RCC 7860 (cell line): Measurements from ENCODE around the gene DNAH11.
A peak's percentile ranks its signal among the peaks of the same experiment; 100 is the strongest.

Experiments used
- DNase-seq: peaks from one replicate; pipeline ENCODE4 v3.0.0-alpha.2; 2015; ENCODE audit warnings: low spot score
- FAIRE-seq: peaks from 2 replicates; lab custom pipeline; 2012; peaks lifted over from hg19 to GRCh38; lab: Jason Lieb, UNC

Gene DNAH11

GRCh38 chr7:21547501-21547900 lies 4.7 kb downstream of the DNAH11 start:
- FAIRE-seq (no peak), DNase-seq (no peak)

- no peak for DNase-seq
- no peak for FAIRE-seq
Observed at GRCh38 chr7:21548491-21548890, 5.7 kb downstream of the DNAH11 start.

GRCh38 chr7:21550076-21550475 lies 7.2 kb downstream of the DNAH11 start:
- FAIRE-seq (peak; percentile 84), DNase-seq (no peak)

GRCh38 chr7:21550821-21551531 lies 8.1 kb downstream of the DNAH11 start:
- FAIRE-seq, result no peak
- DNase-seq, result no peak

GRCh38 chr7:21562385-21562784 lies 19.5 kb downstream of the DNAH11 start:
- FAIRE-seq (no peak), DNase-seq (no peak)

GRCh38 chr7:21565614-21566013 lies 22.8 kb downstream of the DNAH11 start:
- FAIRE-seq, result no peak
- no peak for DNase-seq

- DNase-seq (peak; percentile 18), FAIRE-seq (peak; percentile 98)
Observed at GRCh38 chr7:21566094-21566493, 23.3 kb downstream of the DNAH11 start.

GRCh38 chr7:21568762-21569161 lies 25.9 kb downstream of the DNAH11 start:
- DNase-seq (no peak), FAIRE-seq (no peak)

GRCh38 chr7:21572331-21573313 lies 29.8 kb downstream of the DNAH11 start:
- FAIRE-seq (no peak), DNase-seq (no peak)

- DNase-seq (no peak), FAIRE-seq (no peak)
Observed at GRCh38 chr7:21579341-21580072, 36.7 kb downstream of the DNAH11 start.

- FAIRE-seq, result peak; percentile 73
- no peak for DNase-seq
Observed at GRCh38 chr7:21580073-21580521, 37.3 kb downstream of the DNAH11 start.

GRCh38 chr7:21585070-21585724 lies 42.4 kb downstream of the DNAH11 start:
- no peak for DNase-seq
- FAIRE-seq, result no peak

- FAIRE-seq (no peak), DNase-seq (no peak)
Observed at GRCh38 chr7:21587139-21587784, 44.4 kb downstream of the DNAH11 start.

- FAIRE-seq, result no peak
- DNase-seq, result no peak
Observed at GRCh38 chr7:21596801-21597200, 54.0 kb downstream of the DNAH11 start.

- DNase-seq (no peak), FAIRE-seq (no peak)
Observed at GRCh38 chr7:21603462-21603861, 60.6 kb downstream of the DNAH11 start.

GRCh38 chr7:21603972-21604749 lies 61.3 kb downstream of the DNAH11 start:
- DNase-seq (no peak), FAIRE-seq (no peak)

- FAIRE-seq (no peak), DNase-seq (no peak)
Observed at GRCh38 chr7:21605008-21605585, 62.3 kb downstream of the DNAH11 start.

- DNase-seq (no peak), FAIRE-seq (no peak)
Observed at GRCh38 chr7:21608465-21608864, 65.6 kb downstream of the DNAH11 start.

- no peak for FAIRE-seq
Observed at GRCh38 chr7:21611129-21611528, 68.3 kb downstream of the DNAH11 start.

More at GRCh38 chr7:21611129-21611528, 68.3 kb downstream of the DNAH11 start:
- DNase-seq, result no peak
